ENCODE measurements around the gene CCDC197.

DNA sequence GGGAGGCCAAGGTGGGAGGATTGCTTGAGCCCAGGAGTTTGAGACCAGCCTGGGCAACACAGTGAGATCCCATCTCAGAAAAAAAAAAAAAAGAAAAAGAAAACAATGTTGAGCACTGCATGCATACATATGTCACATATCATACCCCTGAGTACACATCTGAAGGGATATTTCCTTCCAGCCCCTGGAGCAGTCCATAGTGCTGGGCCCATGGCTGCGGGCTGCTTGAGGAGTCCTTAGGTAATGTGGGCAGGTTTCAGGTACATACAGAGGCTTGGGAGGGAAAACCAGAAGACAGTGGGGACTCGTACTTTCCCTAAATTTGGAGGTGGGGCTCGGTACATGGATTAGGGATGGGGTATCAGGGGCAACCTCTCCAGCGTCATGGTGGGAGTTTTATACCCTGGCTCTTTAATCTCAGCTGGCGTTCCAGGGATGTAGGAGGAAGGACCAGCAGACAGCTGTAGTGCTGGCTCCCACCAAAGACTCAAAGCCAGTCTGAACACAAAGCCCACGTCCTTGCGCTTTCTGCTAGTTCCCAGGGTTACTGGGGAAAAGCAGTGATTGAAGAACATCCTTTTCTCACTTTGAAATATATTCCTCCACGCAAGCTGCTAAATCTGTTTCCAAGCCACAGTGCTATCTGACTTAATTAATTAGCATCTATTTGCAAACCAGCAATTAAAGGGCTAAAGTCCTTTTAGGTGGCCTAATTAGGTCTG lies 34.2 kb downstream of the CCDC197 start:
- TF ChIP-seq ZNF596 (tag by site-specific recombination; IDR thresholded peaks at IDR 0.05) (no peak), YY1 (tag by site-specific recombination; IDR thresholded peaks at IDR 0.05) (no peak), ZNF350 (tag by site-specific recombination; IDR thresholded peaks at IDR 0.05) (no peak), ZNF394 (tag by site-specific recombination; IDR thresholded peaks at IDR 0.05; ENCODE audit: borderline replicate concordance) (no peak), ZNF37A (tag by site-specific recombination; IDR thresholded peaks at IDR 0.05) (no peak), ZBTB17 (tag by site-specific recombination; IDR thresholded peaks at IDR 0.05) (no peak), GLI2 (tag by site-specific recombination; IDR thresholded peaks at IDR 0.05; ENCODE audit: borderline replicate concordance, low read depth) (no peak)
- TF ChIP-seq, protein P1, sequence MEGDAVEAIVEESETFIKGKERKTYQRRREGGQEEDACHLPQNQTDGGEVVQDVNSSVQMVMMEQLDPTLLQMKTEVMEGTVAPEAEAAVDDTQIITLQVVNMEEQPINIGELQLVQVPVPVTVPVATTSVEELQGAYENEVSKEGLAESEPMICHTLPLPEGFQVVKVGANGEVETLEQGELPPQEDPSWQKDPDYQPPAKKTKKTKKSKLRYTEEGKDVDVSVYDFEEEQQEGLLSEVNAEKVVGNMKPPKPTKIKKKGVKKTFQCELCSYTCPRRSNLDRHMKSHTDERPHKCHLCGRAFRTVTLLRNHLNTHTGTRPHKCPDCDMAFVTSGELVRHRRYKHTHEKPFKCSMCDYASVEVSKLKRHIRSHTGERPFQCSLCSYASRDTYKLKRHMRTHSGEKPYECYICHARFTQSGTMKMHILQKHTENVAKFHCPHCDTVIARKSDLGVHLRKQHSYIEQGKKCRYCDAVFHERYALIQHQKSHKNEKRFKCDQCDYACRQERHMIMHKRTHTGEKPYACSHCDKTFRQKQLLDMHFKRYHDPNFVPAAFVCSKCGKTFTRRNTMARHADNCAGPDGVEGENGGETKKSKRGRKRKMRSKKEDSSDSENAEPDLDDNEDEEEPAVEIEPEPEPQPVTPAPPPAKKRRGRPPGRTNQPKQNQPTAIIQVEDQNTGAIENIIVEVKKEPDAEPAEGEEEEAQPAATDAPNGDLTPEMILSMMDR (tag by site-specific recombination; IDR thresholded peaks at IDR 0.05): no peak
- TF ChIP-seq, protein P2, sequence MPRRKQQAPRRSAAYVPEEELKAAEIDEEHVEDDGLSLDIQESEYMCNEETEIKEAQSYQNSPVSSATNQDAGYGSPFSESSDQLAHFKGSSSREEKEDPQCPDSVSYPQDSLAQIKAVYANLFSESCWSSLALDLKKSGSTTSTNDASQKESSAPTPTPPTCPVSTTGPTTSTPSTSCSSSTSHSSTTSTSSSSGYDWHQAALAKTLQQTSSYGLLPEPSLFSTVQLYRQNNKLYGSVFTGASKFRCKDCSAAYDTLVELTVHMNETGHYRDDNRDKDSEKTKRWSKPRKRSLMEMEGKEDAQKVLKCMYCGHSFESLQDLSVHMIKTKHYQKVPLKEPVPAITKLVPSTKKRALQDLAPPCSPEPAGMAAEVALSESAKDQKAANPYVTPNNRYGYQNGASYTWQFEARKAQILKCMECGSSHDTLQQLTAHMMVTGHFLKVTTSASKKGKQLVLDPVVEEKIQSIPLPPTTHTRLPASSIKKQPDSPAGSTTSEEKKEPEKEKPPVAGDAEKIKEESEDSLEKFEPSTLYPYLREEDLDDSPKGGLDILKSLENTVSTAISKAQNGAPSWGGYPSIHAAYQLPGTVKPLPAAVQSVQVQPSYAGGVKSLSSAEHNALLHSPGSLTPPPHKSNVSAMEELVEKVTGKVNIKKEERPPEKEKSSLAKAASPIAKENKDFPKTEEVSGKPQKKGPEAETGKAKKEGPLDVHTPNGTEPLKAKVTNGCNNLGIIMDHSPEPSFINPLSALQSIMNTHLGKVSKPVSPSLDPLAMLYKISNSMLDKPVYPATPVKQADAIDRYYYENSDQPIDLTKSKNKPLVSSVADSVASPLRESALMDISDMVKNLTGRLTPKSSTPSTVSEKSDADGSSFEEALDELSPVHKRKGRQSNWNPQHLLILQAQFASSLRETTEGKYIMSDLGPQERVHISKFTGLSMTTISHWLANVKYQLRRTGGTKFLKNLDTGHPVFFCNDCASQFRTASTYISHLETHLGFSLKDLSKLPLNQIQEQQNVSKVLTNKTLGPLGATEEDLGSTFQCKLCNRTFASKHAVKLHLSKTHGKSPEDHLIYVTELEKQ (tag by site-specific recombination; IDR thresholded peaks at IDR 0.05; ENCODE audit: borderline replicate concordance): no peak
